GM12872 (cell line): Measurements from ENCODE around the gene KNDC1.
A peak's percentile ranks its signal among the peaks of the same experiment; 100 is the strongest.

Experiments
- CTCF ChIP-seq: IDR thresholded peaks from 3 replicates; pipeline ENCODE4 v1.5.1; 2011; ENCODE audit warnings: low read depth, mild to moderate bottlenecking, low read length, moderate library complexity; ENCODE audit not compliant: insufficient read depth

The KNDC1 gene

GRCh38 chr10:133221331-133221730 is 61.3 kb downstream of the KNDC1 start:
- TF ChIP-seq CTCF = no peak

- TF ChIP-seq CTCF = no peak
Observed at GRCh38 chr10:133224076-133224475, 64.1 kb downstream of the KNDC1 start.

- no peak for TF ChIP-seq CTCF
Observed at GRCh38 chr10:133224756-133225372, 64.8 kb downstream of the KNDC1 start.

- TF ChIP-seq CTCF = no peak
Observed at GRCh38 chr10:133225707-133226191, 65.7 kb downstream of the KNDC1 start.

- 0 out of 3 replicates have a peak, but pooled peaks have one; percentile 20 for TF ChIP-seq CTCF
Observed at GRCh38 chr10:133226251-133226808, 66.3 kb downstream of the KNDC1 start.

- TF ChIP-seq CTCF = no peak
Observed at GRCh38 chr10:133227256-133227655, 67.2 kb downstream of the KNDC1 start.

- no peak for TF ChIP-seq CTCF
Observed at GRCh38 chr10:133229265-133230043, 69.4 kb downstream of the KNDC1 start.
